ENCODE data around the gene COCH.

DNA sequence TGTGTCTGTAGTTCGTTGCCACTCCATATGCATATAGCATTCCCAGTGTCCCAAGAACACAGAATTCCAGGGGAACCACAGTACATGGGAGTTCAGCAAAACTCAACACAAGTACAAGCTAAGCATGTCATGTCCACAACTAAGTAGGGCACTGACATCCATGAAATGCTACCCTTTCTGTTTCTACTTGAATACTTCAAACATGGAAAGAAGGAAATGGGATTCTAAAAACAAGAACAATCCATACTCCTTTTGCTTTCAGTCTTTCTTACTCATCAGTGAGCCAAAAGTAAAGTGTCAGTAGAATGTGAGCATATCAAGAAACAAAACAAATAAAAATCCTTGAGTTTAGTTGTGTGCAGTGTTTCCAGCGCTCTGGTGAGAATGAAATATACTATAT, 36.0 kb upstream of the COCH start:
- TF ChIP-seq, protein P1, sequence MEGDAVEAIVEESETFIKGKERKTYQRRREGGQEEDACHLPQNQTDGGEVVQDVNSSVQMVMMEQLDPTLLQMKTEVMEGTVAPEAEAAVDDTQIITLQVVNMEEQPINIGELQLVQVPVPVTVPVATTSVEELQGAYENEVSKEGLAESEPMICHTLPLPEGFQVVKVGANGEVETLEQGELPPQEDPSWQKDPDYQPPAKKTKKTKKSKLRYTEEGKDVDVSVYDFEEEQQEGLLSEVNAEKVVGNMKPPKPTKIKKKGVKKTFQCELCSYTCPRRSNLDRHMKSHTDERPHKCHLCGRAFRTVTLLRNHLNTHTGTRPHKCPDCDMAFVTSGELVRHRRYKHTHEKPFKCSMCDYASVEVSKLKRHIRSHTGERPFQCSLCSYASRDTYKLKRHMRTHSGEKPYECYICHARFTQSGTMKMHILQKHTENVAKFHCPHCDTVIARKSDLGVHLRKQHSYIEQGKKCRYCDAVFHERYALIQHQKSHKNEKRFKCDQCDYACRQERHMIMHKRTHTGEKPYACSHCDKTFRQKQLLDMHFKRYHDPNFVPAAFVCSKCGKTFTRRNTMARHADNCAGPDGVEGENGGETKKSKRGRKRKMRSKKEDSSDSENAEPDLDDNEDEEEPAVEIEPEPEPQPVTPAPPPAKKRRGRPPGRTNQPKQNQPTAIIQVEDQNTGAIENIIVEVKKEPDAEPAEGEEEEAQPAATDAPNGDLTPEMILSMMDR (IDR thresholded peaks at IDR 0.05 in 4 of 5, conservative IDR thresholded peaks at IDR 0.05 in 1 of 5): no peak
- no peak for TF ChIP-seq POLR2A (IDR thresholded peaks at IDR 0.05)

Measured in gastrocnemius medialis (tissue), 4 donors.